Endothelial cell of umbilical vein (primary cell): ENCODE data around the gene IWS1. TPM values are rescaled to one million over a fixed set of nuclear protein-coding genes. Genes with fewer than 3 reads are reported as not detected.

Source experiments
- BruUV-seq: library from RNA; stranded (reverse); fragments of 400-500 nt; replicated peaks from 2 replicates; lab custom pipeline; 2021; lab: Mats Ljungman, UMichigan
- CTCF ChIA-PET: fragments of 300-600, 350-600 bp; sonication (Branson Sonifier 250); formaldehyde crosslinking; loops from one replicate; lab custom pipeline; 2021; ENCODE audit warnings: antibody characterized with exemption, inconsistent platforms; lab: Charles Lee
- POLR2A ChIA-PET: fragments of 300-600, 350-600 bp; sonication (Branson Sonifier 250); formaldehyde crosslinking; loops from one replicate; lab custom pipeline; 2021; ENCODE audit warnings: antibody characterized with exemption, inconsistent platforms; lab: Charles Lee
- DNase-seq: peaks from one replicate; pipeline ENCODE4 v3.0.0-alpha.2; 2011; ENCODE audit warnings: low read depth, low spot score
- FAIRE-seq: peaks from 2 replicates; lab custom pipeline; 2011; peaks lifted over from hg19 to GRCh38; lab: Jason Lieb, UNC
- H2AFZ ChIP-seq: 2 replicates; pipeline ENCODE4 v1.6.0; 2012; ENCODE audit warnings: low read depth, low read length, control low read depth, inconsistent platforms
- H3K27ac ChIP-seq: 2 replicates; pipeline ENCODE4 v1.5.1; 2011; ENCODE audit warnings: low read depth, mild to moderate bottlenecking, control low read depth, low read length, moderate library complexity; ENCODE audit not compliant: insufficient read depth
- H3K27me3 ChIP-seq, 2 experiments: 2 replicates each; pipeline versions ENCODE4 v1.6.0 to v1.6.1; 2011; ENCODE audit warnings: low read length in 2 of 2, mixed read lengths in 1 of 2; ENCODE audit not compliant: control insufficient read depth in 2 of 2, insufficient read depth in 2 of 2
- H3K36me3 ChIP-seq, 2 experiments: 2 replicates in 1 of 2; 3 replicates in 1 of 2; pipeline ENCODE4 v1.5.1; 2011; ENCODE audit warnings: low read length in 2 of 2, mild to moderate bottlenecking in 1 of 2, moderate library complexity in 1 of 2; ENCODE audit not compliant: control insufficient read depth in 2 of 2, insufficient read depth in 2 of 2; ENCODE audit errors: extremely low read depth in 1 of 2
- H3K4me1 ChIP-seq: 3 replicates; pipeline ENCODE4 v1.5.1; 2011; ENCODE audit warnings: mild to moderate bottlenecking, low read length; ENCODE audit not compliant: control insufficient read depth, insufficient read depth; ENCODE audit errors: extremely low read depth
- H3K4me2 ChIP-seq: 2 replicates; pipeline ENCODE4 v1.6.1; 2011; ENCODE audit warnings: low read length, control low read depth, mixed read lengths; ENCODE audit not compliant: insufficient read depth
- H3K4me3 ChIP-seq, 3 experiments: fragments of 200-600 bp in 1 of 3; sonication (generic), shearing (Covaris generic) in 1 of 3; replicated peaks in 1 of 3; 2 replicates each; pipeline ENCODE4 v1.5.1; 2011 to 2016; ENCODE audit warnings: control low read depth in 3 of 3, low read length in 3 of 3, mild to moderate bottlenecking in 2 of 3, inconsistent platforms in 1 of 3, low read depth in 1 of 3, moderate library complexity in 1 of 3; ENCODE audit not compliant: insufficient read depth in 1 of 3
- H3K79me2 ChIP-seq: 2 replicates; pipeline ENCODE4 v1.6.0; 2012; ENCODE audit warnings: low read length, inconsistent platforms; ENCODE audit not compliant: control insufficient read depth, insufficient read depth
- H3K9ac ChIP-seq: replicated peaks from 2 replicates; pipeline ENCODE3; 2011; ENCODE audit warnings: low read length, control low read depth; ENCODE audit not compliant: insufficient read depth; ENCODE audit errors: extremely low read depth
- H3K9me1 ChIP-seq: replicated peaks from 3 replicates; pipeline ENCODE4 v1.6.0; 2011; ENCODE audit warnings: mild to moderate bottlenecking, low read length; ENCODE audit not compliant: control insufficient read depth, insufficient read depth; ENCODE audit errors: extremely low read depth
- H3K9me3 ChIP-seq: replicated peaks from 2 replicates; pipeline ENCODE4 v1.5.1; 2012; ENCODE audit warnings: low read length, inconsistent platforms; ENCODE audit not compliant: control insufficient read depth, insufficient read depth
- H4K20me1 ChIP-seq: replicated peaks from 2 replicates; pipeline ENCODE3; 2011; ENCODE audit warnings: mild to moderate bottlenecking, low read length; ENCODE audit not compliant: control insufficient read depth, insufficient read depth; ENCODE audit errors: extremely low read depth
- CTCF ChIP-seq, 2 donors: IDR thresholded peaks; 1 replicate in 1 of 2; 2 replicates in 1 of 2; pipeline ENCODE4 v1.5.1; 2011; ENCODE audit warnings: low read length in 2 of 2, mild to moderate bottlenecking in 2 of 2, moderate library complexity in 2 of 2, control low read depth in 1 of 2, inconsistent platforms in 1 of 2, low read depth in 1 of 2; ENCODE audit not compliant: insufficient read depth in 1 of 2; ENCODE audit errors: extremely low read depth in 1 of 2
- EZH2 ChIP-seq: IDR thresholded peaks from 2 replicates; pipeline ENCODE4 v1.6.1; 2012; ENCODE audit warnings: borderline replicate concordance, low read depth, mild to moderate bottlenecking, moderate library complexity, low read length, inconsistent platforms; ENCODE audit not compliant: severe bottlenecking
- FOS ChIP-seq: IDR thresholded peaks from 2 replicates; pipeline ENCODE4 v1.6.1; 2011; ENCODE audit warnings: mild to moderate bottlenecking, low read length, moderate library complexity, borderline replicate concordance; ENCODE audit not compliant: insufficient read depth
- JUN ChIP-seq: IDR thresholded peaks from 2 replicates; pipeline ENCODE4 v1.6.1; 2011; ENCODE audit warnings: borderline replicate concordance, low read depth; ENCODE audit not compliant: insufficient read length, insufficient read depth
- MAX ChIP-seq: IDR thresholded peaks from 2 replicates; pipeline ENCODE4 v1.6.1; 2011; ENCODE audit not compliant: insufficient read depth, insufficient read length
- MYC ChIP-seq: IDR thresholded peaks from one replicate; pipeline ENCODE4 v1.6.1; 2011; ENCODE audit warnings: mild to moderate bottlenecking, low read depth, low read length
- POLR2AphosphoS5 ChIP-seq: IDR thresholded peaks from 2 replicates; pipeline ENCODE4 v1.6.1; 2012; ENCODE audit warnings: low read depth, mild to moderate bottlenecking, control low read depth, low read length, moderate library complexity; ENCODE audit not compliant: insufficient read depth
- dilution Hi-C: fragments of 300-500 bp; cut with MboI; formaldehyde crosslinking; loops from one replicate; pipeline ENCODE4 v1.15.0; 2019; ENCODE audit warnings: low sequenced_read_pairs; ENCODE audit not compliant: extremely low pct_ligation_motif_present
- intact Hi-C: fragments of 100-400 bp; cut with micrococcal nuclease; formaldehyde crosslinking; loops from one replicate; pipeline ENCODE4 v1.10.0; 2022
- polyA plus RNA-seq, 4 experiments: library from polyadenylated mRNA; depleted of rRNA in 3 of 4; stranded (reverse) in 3 of 4; unstranded in 1 of 4; fragments of >200 nt; gene quantifications; 2 replicates each; pipeline versions ENCODE4 v1.2.1 to v1.2.3, GENCODE V29; 2011 to 2012; ENCODE audit warnings: missing spikeins in 1 of 4
- total RNA-seq: library from RNA; stranded (reverse); gene quantifications from 2 replicates; pipeline ENCODE4 v1.2.3, GENCODE V29; 2021

The IWS1 gene
- total and polyA plus RNA-seq, 2 donors (not counting 3 experiments of a cell fraction or from before 2014, with no cell fraction given): 14.7 to 51.0 TPM

- BruUV-seq: no TSS peak
- Histone ChIP-seq H3K79me2 (no peaks in the 10 kb centered on the region), H3K27ac (no peak overlapping the region), H3K36me3 (no peaks in the 10 kb centered on the region), H3K4me2 (no peak overlapping the region), H3K4me3 (no peak overlapping the region), H4K20me1 (no peaks in the 10 kb centered on the region), H3K9me1 (no peaks in the 10 kb centered on the region), H3K27me3 (peaks cover 12 to 21% of the 10 kb centered on the region in 2 experiments), H3K4me1 (no peaks in the 10 kb centered on the region), H3K9me3 (no peaks in the 10 kb centered on the region), H3K9ac (no peak overlapping the region), H2AFZ (no peak overlapping the region)
- FAIRE-seq (no peak), DNase-seq (no peak)
- CTCF ChIA-PET: interaction anchor here (1.4 kb wide), 1 partner anchor 49 kb away, joined by 4 read pairs; no protein-coding TSS in a partner anchor
- POLR2A ChIA-PET: no interaction called here
- TF ChIP-seq FOS: no peak
- no peak for TF ChIP-seq EZH2
- TF ChIP-seq CTCF (IDR thresholded peaks at IDR 0.05; ENCODE audit: extremely low read depth in 1 of 2, insufficient read depth in 1 of 2, low read depth in 1 of 2, low read length in 2 of 2): no peak
- TF ChIP-seq POLR2AphosphoS5: no peak
- no peak for TF ChIP-seq JUN
- no peak for TF ChIP-seq MAX
- no peak for TF ChIP-seq MYC
- intact Hi-C loops (no loop called here), dilution Hi-C loops (no loop called here)
Measured at GRCh38 chr2:127542231-127542630, 15.9 kb upstream of the IWS1 start.
